ENCODE measurements around the gene NCOA3. TPM values are rescaled to one million over a fixed set of nuclear protein-coding genes. Genes with fewer than 3 reads are reported as not detected.

NCOA3 gene
- total RNA-seq, 1 experiment from 2014 or later: 68.6 TPM

- no peak for TF ChIP-seq CTCF (IDR thresholded peaks at IDR 0.05; ENCODE audit: unreplicated experiment)
- H3K27ac Mint-ChIP-seq (ENCODE audit: low read depth, unreplicated experiment): peak overlapping the region; percentile 72
- H3K4me1 Mint-ChIP-seq (ENCODE audit: insufficient read depth, unreplicated experiment): peaks cover 27% of the 10 kb centered on the region
- BruUV-seq (replicated peaks): no TSS peak
- intact Hi-C loops (cut with micrococcal nuclease): no loop called here
- ChIA-PET POLR2A (interaction anchor here (0.6 to 6.4 kb wide), 4 partner anchors 12 to 285 kb away, joined by 3 to 64 read pairs (median 34); partner anchors contain the start of gene NCOA3), CTCF (no interaction called here)
- no peak overlapping the region for H3K4me3 Mint-ChIP-seq (ENCODE audit: unreplicated experiment)
- DNase-seq (ENCODE audit: unreplicated experiment): no peak
- no peaks in the 10 kb centered on the region for H3K27me3 Mint-ChIP-seq (ENCODE audit: insufficient read depth, unreplicated experiment)
- H3K36me3 Mint-ChIP-seq (ENCODE audit: insufficient read depth, unreplicated experiment): no peaks in the 10 kb centered on the region
- H3K9me3 Mint-ChIP-seq (ENCODE audit: unreplicated experiment): no peaks in the 10 kb centered on the region
Measured at GRCh38 chr20:47466213-47466612, 35.5 kb upstream of the NCOA3 start.

GRCh38 chr20:47466704-47467459, 34.8 kb upstream of the NCOA3 start:
- TF ChIP-seq CTCF (IDR thresholded peaks at IDR 0.05; ENCODE audit: unreplicated experiment): no peak
- Mint-ChIP-seq H3K9me3 (ENCODE audit: unreplicated experiment) (no peaks in the 10 kb centered on the region), H3K36me3 (ENCODE audit: insufficient read depth, unreplicated experiment) (no peaks in the 10 kb centered on the region), H3K27me3 (ENCODE audit: insufficient read depth, unreplicated experiment) (no peaks in the 10 kb centered on the region), H3K27ac (ENCODE audit: low read depth, unreplicated experiment) (peak overlapping the region; percentile 72), H3K4me3 (ENCODE audit: unreplicated experiment) (no peak overlapping the region), H3K4me1 (ENCODE audit: insufficient read depth, unreplicated experiment) (peaks cover 27% of the 10 kb centered on the region)
- BruUV-seq (replicated peaks): no TSS peak
- ChIA-PET CTCF (interaction anchor here (0.6 kb wide), 2 partner anchors 24 to 172 kb away, joined by 3 to 9 read pairs; no protein-coding TSS in a partner anchor), POLR2A (interaction anchor here (0.6 to 6.4 kb wide), 7 partner anchors 12 to 285 kb away, joined by 3 to 64 read pairs (median 5); partner anchors contain the start of gene NCOA3)
- intact Hi-C loops (cut with micrococcal nuclease): no loop called here
- DNase-seq (ENCODE audit: unreplicated experiment): no peak

GRCh38 chr20:47468290-47469050, 33.2 kb upstream of the NCOA3 start:
- Mint-ChIP-seq H3K4me1 (ENCODE audit: insufficient read depth, unreplicated experiment) (peaks cover 27% of the 10 kb centered on the region), H3K4me3 (ENCODE audit: unreplicated experiment) (no peak overlapping the region), H3K27ac (ENCODE audit: low read depth, unreplicated experiment) (no peak overlapping the region), H3K9me3 (ENCODE audit: unreplicated experiment) (no peaks in the 10 kb centered on the region), H3K36me3 (ENCODE audit: insufficient read depth, unreplicated experiment) (no peaks in the 10 kb centered on the region), H3K27me3 (ENCODE audit: insufficient read depth, unreplicated experiment) (no peaks in the 10 kb centered on the region)
- ChIA-PET CTCF (interaction anchor here (0.8 to 1.1 kb wide), 2 partner anchors 34 to 37 kb away, joined by 3 to 4 read pairs; no protein-coding TSS in a partner anchor), POLR2A (interaction anchor here (0.6 to 6.4 kb wide), 6 partner anchors 12 to 156 kb away, joined by 3 to 62 read pairs (median 5); partner anchors contain the start of gene NCOA3)
- no peak for TF ChIP-seq CTCF (IDR thresholded peaks at IDR 0.05; ENCODE audit: unreplicated experiment)
- DNase-seq (ENCODE audit: unreplicated experiment): no peak
- no TSS peak for BruUV-seq (replicated peaks)
- intact Hi-C loops (cut with micrococcal nuclease): no loop called here

- TF ChIP-seq CTCF (IDR thresholded peaks at IDR 0.05; ENCODE audit: unreplicated experiment): no peak
- Mint-ChIP-seq H3K4me3 (ENCODE audit: unreplicated experiment) (no peak overlapping the region), H3K4me1 (ENCODE audit: insufficient read depth, unreplicated experiment) (peaks cover 4% of the 10 kb centered on the region), H3K9me3 (ENCODE audit: unreplicated experiment) (no peaks in the 10 kb centered on the region), H3K27ac (ENCODE audit: low read depth, unreplicated experiment) (no peak overlapping the region), H3K27me3 (ENCODE audit: insufficient read depth, unreplicated experiment) (no peaks in the 10 kb centered on the region), H3K36me3 (ENCODE audit: insufficient read depth, unreplicated experiment) (no peaks in the 10 kb centered on the region)
- intact Hi-C loops (cut with micrococcal nuclease): no loop called here
- ChIA-PET CTCF (interaction anchor here (0.6 to 0.9 kb wide), 3 partner anchors 9 to 103 kb away, joined by 3 to 4 read pairs (median 3); no protein-coding TSS in a partner anchor), POLR2A (no interaction called here)
- no TSS peak for BruUV-seq (replicated peaks)
- DNase-seq (ENCODE audit: unreplicated experiment): no peak
Measured at GRCh38 chr20:47475419-47476044, 26.2 kb upstream of the NCOA3 start.

All from MCF 10A (cell line).